Cardiac muscle cell (in vitro differentiated cells and primary cell): ENCODE data around the gene CORO1A. TPM values are rescaled to one million over a fixed set of nuclear protein-coding genes. Genes with fewer than 3 reads are reported as not detected.

Source experiments
- DNase-seq, 2 donors: peaks; one replicate each; pipeline versions ENCODE4 v3.0.0 to v3.0.0-alpha.2; 2010 to 2017; ENCODE audit warnings: low read depth in 1 of 2, low spot score in 1 of 2
- H3K27ac ChIP-seq: fragments of 200-600 bp; sonication (generic); 2 replicates; pipeline ENCODE4 v1.5.1; 2016
- H3K27me3 ChIP-seq: fragments of 200-600 bp; sonication (generic); 2 replicates; pipeline ENCODE4 v1.6.0; 2016; ENCODE audit warnings: control low read depth
- H3K36me3 ChIP-seq: fragments of 200-600 bp; sonication (generic); 2 replicates; pipeline ENCODE4 v1.5.1; 2016; ENCODE audit warnings: control low read depth
- H3K4me1 ChIP-seq: fragments of 200-600 bp; sonication (generic); 2 replicates; pipeline ENCODE4 v1.8.1; 2017; ENCODE audit warnings: low read depth, mild to moderate bottlenecking, mixed run types
- H3K4me3 ChIP-seq: fragments of 200-600 bp; sonication (generic); 2 replicates; pipeline ENCODE4 v1.5.1; 2016; ENCODE audit warnings: mild to moderate bottlenecking
- H3K9me3 ChIP-seq: fragments of 200-600 bp; sonication (generic); 2 replicates; pipeline ENCODE4 v1.5.1; 2017; ENCODE audit warnings: low read depth, mild to moderate bottlenecking, control low read depth
- polyA plus RNA-seq: library from polyadenylated mRNA; unstranded; fragments of >200 nt; fragmentation: Nextera tagmentation; extraction: Ambion mirVana; gene quantifications from 2 replicates; pipeline ENCODE4 v1.2.1, GENCODE V29; 2016
- total RNA-seq: library from RNA; depleted of rRNA; stranded (reverse); fragments of >200 nt; gene quantifications from 2 replicates; pipeline ENCODE4 v1.2.3, GENCODE V29; 2016
- TF ChIP-seq, protein P1 (sequence below): IDR thresholded peaks from 2 replicates; pipeline ENCODE4 v1.5.1; 2012; ENCODE audit warnings: low read depth, mild to moderate bottlenecking, low read length

CORO1A gene
- total and polyA plus RNA-seq, 2 experiments from 2014 or later, result 0.92 to 3.4 TPM

DNA sequence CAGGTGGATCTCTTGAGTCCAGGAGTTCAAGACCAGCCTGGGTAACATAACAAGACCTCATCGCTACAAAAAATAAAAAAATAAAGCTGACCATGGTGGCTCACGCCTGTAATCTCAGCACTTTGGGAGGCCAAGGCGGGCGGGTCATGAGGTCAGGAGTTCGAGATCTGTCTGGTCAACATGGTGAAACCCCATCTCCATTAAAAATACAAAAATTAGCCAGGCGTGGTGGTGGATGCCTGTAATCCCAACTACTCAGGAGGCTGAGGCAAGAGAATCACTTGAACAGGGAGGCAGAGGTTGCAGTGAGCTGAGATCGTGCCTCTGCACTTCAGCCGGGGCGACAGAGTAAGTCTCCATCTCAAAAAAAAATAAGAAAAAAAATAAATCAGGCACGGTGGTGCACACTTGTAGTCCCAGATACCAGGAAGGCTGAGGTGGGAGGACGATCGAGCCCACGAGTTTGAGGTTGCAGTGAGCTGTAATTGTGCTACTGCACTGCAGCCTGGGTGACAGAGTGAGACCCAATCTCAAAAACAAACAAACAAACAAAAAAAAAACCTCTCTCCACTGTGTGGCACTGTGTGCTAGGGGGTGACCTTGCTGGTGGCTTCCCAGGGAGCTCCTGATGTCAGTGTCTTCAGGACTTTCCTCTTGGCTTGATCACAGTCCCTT is 40.6 kb upstream of the CORO1A start:
- no peak overlapping the region for H3K27ac ChIP-seq
- no peaks in the 10 kb centered on the region for H3K27me3 ChIP-seq
- no peak for DNase-seq
- no peaks in the 10 kb centered on the region for H3K9me3 ChIP-seq
- H3K4me1 ChIP-seq, result no peaks in the 10 kb centered on the region
- H3K36me3 ChIP-seq, result no peaks in the 10 kb centered on the region
- no peak overlapping the region for H3K4me3 ChIP-seq
- TF ChIP-seq, protein P1, sequence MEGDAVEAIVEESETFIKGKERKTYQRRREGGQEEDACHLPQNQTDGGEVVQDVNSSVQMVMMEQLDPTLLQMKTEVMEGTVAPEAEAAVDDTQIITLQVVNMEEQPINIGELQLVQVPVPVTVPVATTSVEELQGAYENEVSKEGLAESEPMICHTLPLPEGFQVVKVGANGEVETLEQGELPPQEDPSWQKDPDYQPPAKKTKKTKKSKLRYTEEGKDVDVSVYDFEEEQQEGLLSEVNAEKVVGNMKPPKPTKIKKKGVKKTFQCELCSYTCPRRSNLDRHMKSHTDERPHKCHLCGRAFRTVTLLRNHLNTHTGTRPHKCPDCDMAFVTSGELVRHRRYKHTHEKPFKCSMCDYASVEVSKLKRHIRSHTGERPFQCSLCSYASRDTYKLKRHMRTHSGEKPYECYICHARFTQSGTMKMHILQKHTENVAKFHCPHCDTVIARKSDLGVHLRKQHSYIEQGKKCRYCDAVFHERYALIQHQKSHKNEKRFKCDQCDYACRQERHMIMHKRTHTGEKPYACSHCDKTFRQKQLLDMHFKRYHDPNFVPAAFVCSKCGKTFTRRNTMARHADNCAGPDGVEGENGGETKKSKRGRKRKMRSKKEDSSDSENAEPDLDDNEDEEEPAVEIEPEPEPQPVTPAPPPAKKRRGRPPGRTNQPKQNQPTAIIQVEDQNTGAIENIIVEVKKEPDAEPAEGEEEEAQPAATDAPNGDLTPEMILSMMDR, result no peak

DNA sequence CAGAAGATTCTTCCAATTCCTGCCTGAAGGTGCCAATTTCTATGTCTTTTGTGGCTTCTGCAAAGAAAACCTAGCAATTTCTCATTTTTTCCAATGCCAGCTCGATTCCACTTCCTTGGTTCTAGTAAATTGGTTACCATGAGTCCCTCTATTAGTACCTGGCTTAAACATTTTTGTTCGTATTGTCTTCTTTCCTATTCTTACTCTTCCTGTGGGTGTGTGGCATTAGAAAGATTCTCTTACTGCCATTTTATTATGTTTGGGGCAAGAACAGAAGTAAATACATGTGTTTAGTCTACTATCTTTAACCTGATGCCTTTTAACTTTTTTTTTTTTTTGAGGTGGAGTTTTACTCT is 40.1 kb upstream of the CORO1A start:
- H3K4me1 ChIP-seq, result no peaks in the 10 kb centered on the region
- H3K27ac ChIP-seq, result no peak overlapping the region
- no peaks in the 10 kb centered on the region for H3K9me3 ChIP-seq
- no peak overlapping the region for H3K4me3 ChIP-seq
- TF ChIP-seq, protein P1, result no peak
- H3K36me3 ChIP-seq, result no peaks in the 10 kb centered on the region
- H3K27me3 ChIP-seq, result no peaks in the 10 kb centered on the region
- no peak for DNase-seq

DNA sequence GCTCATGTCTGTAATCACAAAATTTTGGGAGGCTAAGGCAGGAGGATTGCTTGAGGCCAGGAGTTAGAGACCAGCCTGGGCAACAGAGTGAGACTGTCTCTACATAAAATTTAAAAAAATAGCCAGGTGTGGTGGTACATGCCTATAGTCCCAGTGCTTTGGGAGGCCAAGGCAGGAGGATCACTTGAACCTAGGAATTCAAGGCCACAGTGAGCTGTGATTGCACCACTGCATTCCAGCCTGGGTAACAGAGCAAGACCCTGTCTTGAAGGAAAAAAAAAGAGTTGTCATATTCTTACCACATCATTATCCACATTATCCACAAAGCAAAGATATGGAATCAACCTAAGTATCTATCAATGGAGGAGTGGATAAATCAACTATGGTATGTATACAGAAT is 39.4 kb upstream of the CORO1A start:
- H3K27ac ChIP-seq, result no peak overlapping the region
- H3K27me3 ChIP-seq, result no peaks in the 10 kb centered on the region
- no peaks in the 10 kb centered on the region for H3K4me1 ChIP-seq
- no peaks in the 10 kb centered on the region for H3K9me3 ChIP-seq
- no peak for DNase-seq
- H3K4me3 ChIP-seq, result no peak overlapping the region
- H3K36me3 ChIP-seq, result no peaks in the 10 kb centered on the region
- TF ChIP-seq, protein P1, result no peak

DNA sequence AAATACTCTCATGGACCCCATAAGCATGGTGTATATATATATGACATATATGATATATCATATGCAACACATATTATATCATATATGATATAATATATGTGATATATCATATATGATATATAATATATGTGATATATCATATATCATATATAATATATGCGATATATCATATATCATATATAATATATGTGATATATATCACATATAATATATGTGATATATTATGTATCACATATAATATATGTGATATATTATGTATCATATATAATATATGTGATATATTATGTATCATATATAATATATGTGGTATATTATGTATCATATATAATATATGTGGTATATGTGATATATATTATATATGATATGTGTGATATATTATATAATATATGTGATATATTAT is 38.5 kb upstream of the CORO1A start:
- no peak overlapping the region for H3K4me3 ChIP-seq
- H3K36me3 ChIP-seq, result no peaks in the 10 kb centered on the region
- no peaks in the 10 kb centered on the region for H3K27me3 ChIP-seq
- H3K27ac ChIP-seq, result no peak overlapping the region
- H3K9me3 ChIP-seq, result no peaks in the 10 kb centered on the region
- DNase-seq, result no peak
- TF ChIP-seq, protein P1, result no peak
- no peaks in the 10 kb centered on the region for H3K4me1 ChIP-seq

DNA sequence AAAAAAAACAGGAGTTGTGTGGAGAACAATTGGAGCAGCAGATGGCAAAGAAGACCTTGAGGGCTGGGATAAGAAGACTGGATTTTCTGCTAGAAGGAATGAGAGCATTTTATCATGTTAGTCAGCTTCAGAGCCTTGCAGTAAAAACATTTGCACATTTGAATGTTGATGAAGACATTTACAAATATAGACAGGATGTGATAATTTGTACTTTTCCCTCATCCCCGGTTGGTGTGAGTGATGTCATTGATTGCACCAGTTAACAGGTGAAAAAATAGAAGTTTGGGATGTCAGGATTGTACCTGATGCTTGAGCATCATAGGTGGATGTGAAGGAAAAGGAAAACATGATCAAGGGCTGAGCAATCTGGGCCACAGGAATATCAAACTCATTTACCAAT is 37.7 kb upstream of the CORO1A start:
- DNase-seq, result no peak
- Histone ChIP-seq H3K27me3 (no peaks in the 10 kb centered on the region), H3K27ac (no peak overlapping the region), H3K36me3 (no peaks in the 10 kb centered on the region), H3K4me1 (no peaks in the 10 kb centered on the region), H3K9me3 (no peaks in the 10 kb centered on the region), H3K4me3 (no peak overlapping the region)
- TF ChIP-seq, protein P1, result no peak
